Heart left ventricle (tissue), 16 donors: Measurements from ENCODE around the gene FAM171A1. TPM values are rescaled to one million over a fixed set of nuclear protein-coding genes. Genes with fewer than 3 reads are reported as not detected.

Experiments
- ATAC-seq, 4 donors: fragments of 200-7000 bp; cut with Tn5 transposase; one replicate each; pipeline ENCODE4 v1.9.1; 2020 to 2022; ENCODE audit warnings: moderate library complexity in 4 of 4, mild to moderate bottlenecking in 3 of 4, moderate number of reproducible peaks in 1 of 4
- DNase-seq, 5 donors: peaks; one replicate each; pipeline ENCODE4 v3.0.0-alpha.2; 2020
- H3K27ac ChIP-seq, 12 donors: fragments of 200-600 bp; sonication (generic) in 4 of 12; one replicate each; pipeline versions ENCODE4 v1.5.0 to v1.8.0; 2016 to 2022; ENCODE audit warnings: mild to moderate bottlenecking in 2 of 12
- H3K27me3 ChIP-seq, 9 donors: fragments of 200-600 bp; sonication (generic) in 2 of 9; one replicate each; pipeline versions ENCODE4 v1.5.1 to v1.8.0; 2016 to 2022; ENCODE audit warnings: mild to moderate bottlenecking in 3 of 9
- H3K36me3 ChIP-seq, 9 donors: fragments of 200-600 bp; sonication (generic) in 2 of 9; one replicate each; pipeline versions ENCODE4 v1.5.0 to v1.8.0; 2018 to 2022; ENCODE audit warnings: mild to moderate bottlenecking in 2 of 9
- H3K4me1 ChIP-seq, 12 donors: fragments of 200-600 bp; sonication (generic) in 4 of 12; one replicate each; pipeline versions ENCODE4 v1.5.0 to v1.8.0; 2016 to 2022; ENCODE audit warnings: mild to moderate bottlenecking in 3 of 12
- H3K4me3 ChIP-seq, 12 donors: fragments of 200-600 bp; sonication (generic) in 4 of 12; one replicate each; pipeline versions ENCODE4 v1.5.0 to v1.8.0; 2017 to 2022; ENCODE audit warnings: mild to moderate bottlenecking in 9 of 12, moderate library complexity in 4 of 12
- H3K9me3 ChIP-seq, 12 donors: fragments of 200-600 bp; sonication (generic) in 4 of 12; one replicate each; pipeline versions ENCODE4 v1.5.0 to v1.8.0; 2016 to 2022; ENCODE audit warnings: mild to moderate bottlenecking in 1 of 12
- POLR2A ChIP-seq, 2 donors: fragments of 450-650 bp; IDR thresholded peaks; one replicate each; pipeline ENCODE4 v1.6.1; 2017; ENCODE audit warnings: antibody characterized with exemption in 2 of 2, mild to moderate bottlenecking in 2 of 2, moderate library complexity in 2 of 2
- WGBS, 4 donors: extraction: QIAGEN DNeasy Blood & Tissue Kit in 2 of 4; methylation state at CpG; one replicate each; pipeline versions ENCODE4 v1.1.5 to v1.1.7; 2013 to 2018; 5-methylcytosine and 5-hydroxymethylcytosine counted together
- intact Hi-C, 10 donors: fragments of 100-400 bp; cut with DNase I; formaldehyde crosslinking; loops; one replicate each; pipeline versions ENCODE4 v1.11.1 to v1.14.2; 2022
- polyA plus RNA-seq, 2 donors: library from polyadenylated mRNA; stranded (reverse); fragments of 200-250 nt; gene quantifications; one replicate each; pipeline ENCODE4 v1.2.3, GENCODE V29; 2013
- total RNA-seq, 9 donors: library from RNA; depleted of rRNA in 2 of 9; stranded (reverse); fragments of >200 nt in 2 of 9; fragmentation: NEBNext Ultra II Directional in 3 of 9; extraction: Animal tissue kit (Norgen Biotek cat#: 25700) in 3 of 9; gene quantifications; one replicate each; pipeline versions ENCODE4 v1.1.0 to v1.2.4, GENCODE V29; 2016 to 2023
- TF ChIP-seq, protein P1 (sequence below), 12 donors: fragments of 200-600 bp; sonication (generic) in 4 of 12; IDR thresholded peaks; one replicate each; pipeline versions ENCODE4 v1.5.0 to v1.8.0; 2018 to 2022; ENCODE audit warnings: antibody characterized with exemption in 12 of 12, mild to moderate bottlenecking in 5 of 12
- donor health status: ischemic (EF 13 %, LVEDD 7.1; RV severe dilation, severe dysfunction).
- donor health status: healthy with polysubstance abuse.
- donor health status: DM: no; HTN: yes; CAD: no.
- donor health status: DM: no; HTN: no; CAD: no.
- donor health status: ischemic (EF 25% LVEDD 6.9; RV normal size, moderate dysfunction).
- donor health status: ischemic (EF 25% LVEDD 5.7; RV mildly dilated, moderate dysfunction).
- donor health status: healthy.
- donor health status: DM: yes; HTN: yes; CAD: no.
- donor health status: ischemic (EF 35%, LVEDD 5.7; RV mildly dilated, moderate dysfunction).
- donor health status: nonischemic (EF 11% LVEDD 7.7; RV severe dilation, severe dysfunction).
- donor health status: DM: yes; HTN: yes; CAD: no.
- donor health status: PGD.
- donor health status: ischemic (EF 29% LVEDD 5.4; RV normal size, mild dysfunction).
- donor health status: nonischemic (EF 23%, LVEDD 6.1; RV moderate dilation, normal function).

The FAM171A1 gene
- total and polyA plus RNA-seq, 11 donors: 4.1 to 18.0 (median 9.8) TPM

DNA sequence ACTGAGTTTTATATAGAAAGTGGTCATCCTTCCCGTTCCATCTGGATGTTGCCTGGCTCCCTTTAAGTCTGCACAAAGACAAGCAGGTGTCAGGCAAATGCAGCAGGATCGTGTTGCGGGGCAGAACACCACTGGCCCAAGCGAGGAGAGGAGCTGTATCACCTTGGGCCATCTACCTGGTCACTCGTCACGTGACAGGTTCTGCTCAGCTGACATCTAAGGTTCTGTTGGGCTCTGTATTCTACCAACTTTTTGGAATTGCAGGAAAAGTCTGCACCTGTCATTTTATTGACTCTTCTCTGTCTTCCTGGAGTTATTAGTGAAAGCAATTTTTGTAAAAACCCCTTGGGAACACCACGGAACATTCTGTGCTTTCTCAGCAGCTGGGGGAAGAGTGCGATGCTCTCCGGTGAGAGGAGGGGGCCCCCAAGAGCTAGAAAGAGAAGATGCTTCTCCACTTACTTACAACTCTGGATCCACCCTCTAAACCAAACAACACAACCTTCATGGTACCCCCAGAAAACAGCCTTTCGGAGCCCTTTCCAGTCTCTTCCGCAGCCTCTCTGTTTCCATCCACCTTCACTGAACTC is 119.2 kb downstream of the FAM171A1 start:
- Histone ChIP-seq H3K27me3 (peaks cover 0 to 3% (median 0%) of the 10 kb centered on the region in 9 donors), H3K4me1 (peaks cover 0 to 13% (median 3%) of the 10 kb centered on the region in 12 donors), H3K27ac (no peak overlapping the region), H3K4me3 (no peak overlapping the region), H3K9me3 (no peaks in the 10 kb centered on the region), H3K36me3 (peaks cover 0 to 16% (median 0%) of the 10 kb centered on the region in 9 donors)
- no peak for ATAC-seq
- WGBS, 4 donors: 83 to 89% (median 87%) methylated on average over 11 of the region's 11 CpGs
- TF ChIP-seq POLR2A (IDR thresholded peaks at IDR 0.05): no peak
- TF ChIP-seq, protein P1, sequence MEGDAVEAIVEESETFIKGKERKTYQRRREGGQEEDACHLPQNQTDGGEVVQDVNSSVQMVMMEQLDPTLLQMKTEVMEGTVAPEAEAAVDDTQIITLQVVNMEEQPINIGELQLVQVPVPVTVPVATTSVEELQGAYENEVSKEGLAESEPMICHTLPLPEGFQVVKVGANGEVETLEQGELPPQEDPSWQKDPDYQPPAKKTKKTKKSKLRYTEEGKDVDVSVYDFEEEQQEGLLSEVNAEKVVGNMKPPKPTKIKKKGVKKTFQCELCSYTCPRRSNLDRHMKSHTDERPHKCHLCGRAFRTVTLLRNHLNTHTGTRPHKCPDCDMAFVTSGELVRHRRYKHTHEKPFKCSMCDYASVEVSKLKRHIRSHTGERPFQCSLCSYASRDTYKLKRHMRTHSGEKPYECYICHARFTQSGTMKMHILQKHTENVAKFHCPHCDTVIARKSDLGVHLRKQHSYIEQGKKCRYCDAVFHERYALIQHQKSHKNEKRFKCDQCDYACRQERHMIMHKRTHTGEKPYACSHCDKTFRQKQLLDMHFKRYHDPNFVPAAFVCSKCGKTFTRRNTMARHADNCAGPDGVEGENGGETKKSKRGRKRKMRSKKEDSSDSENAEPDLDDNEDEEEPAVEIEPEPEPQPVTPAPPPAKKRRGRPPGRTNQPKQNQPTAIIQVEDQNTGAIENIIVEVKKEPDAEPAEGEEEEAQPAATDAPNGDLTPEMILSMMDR (IDR thresholded peaks at IDR 0.05): no peak
- no peak for DNase-seq
- intact Hi-C loops: no loop called here

DNA sequence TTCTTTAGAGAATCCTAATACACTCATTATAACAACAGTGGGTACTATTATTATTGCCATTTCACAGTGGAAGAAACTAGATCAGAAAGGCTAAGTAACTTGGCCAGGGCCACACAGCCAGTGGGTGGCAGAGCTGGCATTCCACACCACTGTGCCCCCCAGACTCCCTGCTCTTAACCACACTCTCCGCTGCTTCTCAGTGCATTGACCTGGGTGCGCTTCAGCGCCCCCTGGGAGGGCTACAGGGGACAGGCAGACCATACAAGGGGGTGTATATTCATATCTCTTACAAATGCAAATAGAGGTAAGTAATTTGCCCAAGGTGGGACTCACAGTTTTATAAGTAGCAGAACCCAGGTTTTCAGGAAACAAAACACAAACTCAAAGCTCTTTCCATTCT is 125.6 kb downstream of the FAM171A1 start:
- WGBS, 4 donors: 78 to 91% (median 84%) methylated on average over 3 of the region's 3 CpGs
- H3K4me1 ChIP-seq: no peaks in the 10 kb centered on the region
- DNase-seq: no peak
- no peak overlapping the region for H3K4me3 ChIP-seq
- TF ChIP-seq, protein P1 (IDR thresholded peaks at IDR 0.05): peak in 3 of 12 donors; percentile 10 to 27 (median 18)
- TF ChIP-seq POLR2A (IDR thresholded peaks at IDR 0.05): no peak
- H3K27ac ChIP-seq: no peak overlapping the region
- no peaks in the 10 kb centered on the region for H3K27me3 ChIP-seq
- H3K36me3 ChIP-seq: peaks cover 0 to 20% (median 0%) of the 10 kb centered on the region in 9 donors
- intact Hi-C loops: no loop called here
- ATAC-seq: no peak
- H3K9me3 ChIP-seq: no peaks in the 10 kb centered on the region

DNA sequence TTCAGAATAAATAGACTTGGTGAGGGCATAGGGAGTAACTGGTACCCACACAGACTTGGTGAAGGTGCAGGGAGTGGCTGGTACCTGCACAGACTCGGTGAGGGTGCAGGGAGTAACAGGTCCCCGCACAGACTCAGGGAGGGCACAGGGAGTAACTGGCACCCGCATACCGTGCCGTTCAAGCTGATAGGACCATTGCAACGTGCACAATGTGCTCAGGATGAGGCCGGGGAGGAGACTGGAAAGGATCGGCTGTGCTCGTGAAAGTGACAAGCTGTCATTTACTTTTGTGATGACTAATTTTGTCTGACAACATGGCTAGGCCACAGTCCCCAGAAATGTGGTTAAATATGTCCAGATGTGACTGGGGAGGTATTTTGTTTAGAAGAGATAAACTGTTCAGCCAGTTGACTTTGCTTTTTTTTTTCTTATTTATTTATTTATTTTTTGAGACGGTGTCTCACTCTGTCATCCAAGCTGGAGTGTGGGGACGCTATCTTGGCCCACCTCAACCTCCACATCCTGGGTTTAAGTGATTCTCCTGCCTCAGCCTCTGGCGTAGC is 126.4 kb downstream of the FAM171A1 start:
- Histone ChIP-seq H3K27ac (no peak overlapping the region), H3K4me3 (no peak overlapping the region), H3K4me1 (no peaks in the 10 kb centered on the region), H3K36me3 (peaks cover 0 to 20% (median 0%) of the 10 kb centered on the region in 9 donors), H3K27me3 (no peaks in the 10 kb centered on the region), H3K9me3 (no peaks in the 10 kb centered on the region)
- ATAC-seq (no peak), DNase-seq (no peak)
- 87 to 94% (median 92%) methylated on average over 12 of the region's 12 CpGs for WGBS, 4 donors
- TF ChIP-seq, protein P1 (IDR thresholded peaks at IDR 0.05): no peak
- no peak for TF ChIP-seq POLR2A (IDR thresholded peaks at IDR 0.05)
- intact Hi-C loops: no loop called here

DNA sequence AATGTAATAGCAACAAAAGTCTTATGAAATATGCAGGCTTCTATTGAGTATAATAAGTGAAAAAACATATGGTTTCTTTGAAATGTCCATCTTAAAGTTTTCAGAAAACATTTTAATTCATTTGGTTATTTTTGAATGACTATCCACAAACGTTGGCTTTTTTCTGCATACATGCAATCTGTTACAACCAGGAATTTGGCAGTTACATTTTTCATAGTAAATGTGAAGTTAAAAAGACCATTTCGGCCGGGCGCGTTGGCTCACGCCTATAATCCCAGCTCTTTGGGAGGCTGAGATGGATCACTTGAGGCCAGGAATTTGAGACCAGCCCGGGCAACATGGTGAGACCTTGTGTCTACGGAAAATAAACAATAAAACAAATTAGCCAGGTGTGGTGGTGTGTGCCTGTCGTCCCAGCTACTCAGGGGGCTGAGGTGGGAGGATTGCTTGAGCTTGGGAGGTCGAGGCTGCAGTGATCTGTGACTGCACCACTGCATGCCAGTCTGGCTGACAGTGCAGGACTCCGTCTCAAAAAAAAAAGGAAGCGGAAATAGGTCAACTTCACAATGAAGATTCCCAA is 128.7 kb downstream of the FAM171A1 start:
- H3K4me3 ChIP-seq: no peak overlapping the region
- ATAC-seq: no peak
- no peak overlapping the region for H3K27ac ChIP-seq
- TF ChIP-seq, protein P1 (IDR thresholded peaks at IDR 0.05): no peak
- no peak for TF ChIP-seq POLR2A (IDR thresholded peaks at IDR 0.05)
- intact Hi-C loops: no loop called here
- no peaks in the 10 kb centered on the region for H3K9me3 ChIP-seq
- peaks cover 0 to 13% (median 0%) of the 10 kb centered on the region in 12 donors for H3K4me1 ChIP-seq
- H3K36me3 ChIP-seq: peaks cover 0 to 13% (median 0%) of the 10 kb centered on the region in 9 donors
- DNase-seq: no peak
- 91 to 96% (median 94%) methylated on average over 12 of the region's 12 CpGs for WGBS, 4 donors
- no peaks in the 10 kb centered on the region for H3K27me3 ChIP-seq
